GM13977 (cell line): Measurements from ENCODE around the gene SUN1.

Source experiments
- DNase-seq: peaks from one replicate; pipeline ENCODE4 v3.0.0; 2012; ENCODE audit warnings: low spot score
- in situ Hi-C: fragments of 300-500 bp; cut with MboI; formaldehyde crosslinking; loops from one replicate; pipeline ENCODE4 v1.12.0; 2022; ENCODE audit warnings: low sequenced_read_pairs, low pct_unique_long_range_greater_than_20kb, mixed read lengths, inconsistent platforms; ENCODE audit not compliant: unreplicated experiment
- TF ChIP-seq, protein P1 (sequence below): IDR thresholded peaks from 2 replicates; pipeline ENCODE4 v1.5.1; 2012; ENCODE audit warnings: mild to moderate bottlenecking, control low read depth; ENCODE audit not compliant: insufficient read depth; ENCODE audit errors: extremely low read depth, missing control alignments

Gene SUN1

DNA sequence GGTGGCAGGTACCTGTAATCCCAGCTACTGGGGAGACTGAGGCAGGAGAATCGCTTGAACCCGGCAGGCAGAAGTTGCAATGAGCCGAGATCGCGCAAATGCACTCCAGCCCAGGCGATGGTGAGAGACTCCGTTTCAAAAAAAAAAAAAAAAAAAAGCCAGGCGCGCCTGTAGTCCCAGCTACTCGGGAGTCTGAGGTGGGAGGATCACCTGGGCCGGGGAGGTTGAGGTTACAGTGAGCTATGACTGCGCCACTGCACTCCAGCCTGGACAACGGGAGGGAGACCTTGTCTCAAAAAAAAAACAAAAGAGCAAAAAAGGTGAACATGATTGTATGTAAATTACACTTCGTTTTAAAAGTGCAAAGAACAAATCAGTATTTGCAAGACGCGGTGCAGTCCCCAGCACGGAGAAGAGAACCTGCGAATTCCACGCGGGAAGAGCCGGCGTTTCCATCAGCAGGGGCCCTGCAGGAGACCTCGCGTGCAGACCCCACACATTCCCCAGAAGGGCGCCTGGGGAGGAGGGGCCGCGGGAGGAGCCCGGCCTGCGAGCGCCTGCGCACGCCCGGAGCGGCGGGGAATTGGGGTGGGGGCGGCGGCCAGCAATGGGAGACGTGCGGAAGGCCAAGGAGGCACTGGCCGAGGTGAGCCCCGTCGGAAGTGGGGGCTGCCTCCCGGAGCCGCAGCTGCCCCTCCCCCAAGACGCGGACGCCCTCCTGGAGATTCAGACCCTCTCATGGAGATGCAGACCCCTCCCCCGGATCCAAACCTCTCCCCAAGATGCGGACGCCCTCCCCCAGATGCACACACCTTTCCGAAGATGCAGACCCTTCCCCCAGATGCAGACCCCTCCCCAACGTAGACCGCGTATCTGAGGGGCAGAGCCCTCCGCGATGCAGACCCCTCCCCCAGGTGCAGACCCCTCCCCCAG, 16.7 kb upstream of the SUN1 start:
- DNase-seq: peak; percentile 45
- TF ChIP-seq, protein P1, sequence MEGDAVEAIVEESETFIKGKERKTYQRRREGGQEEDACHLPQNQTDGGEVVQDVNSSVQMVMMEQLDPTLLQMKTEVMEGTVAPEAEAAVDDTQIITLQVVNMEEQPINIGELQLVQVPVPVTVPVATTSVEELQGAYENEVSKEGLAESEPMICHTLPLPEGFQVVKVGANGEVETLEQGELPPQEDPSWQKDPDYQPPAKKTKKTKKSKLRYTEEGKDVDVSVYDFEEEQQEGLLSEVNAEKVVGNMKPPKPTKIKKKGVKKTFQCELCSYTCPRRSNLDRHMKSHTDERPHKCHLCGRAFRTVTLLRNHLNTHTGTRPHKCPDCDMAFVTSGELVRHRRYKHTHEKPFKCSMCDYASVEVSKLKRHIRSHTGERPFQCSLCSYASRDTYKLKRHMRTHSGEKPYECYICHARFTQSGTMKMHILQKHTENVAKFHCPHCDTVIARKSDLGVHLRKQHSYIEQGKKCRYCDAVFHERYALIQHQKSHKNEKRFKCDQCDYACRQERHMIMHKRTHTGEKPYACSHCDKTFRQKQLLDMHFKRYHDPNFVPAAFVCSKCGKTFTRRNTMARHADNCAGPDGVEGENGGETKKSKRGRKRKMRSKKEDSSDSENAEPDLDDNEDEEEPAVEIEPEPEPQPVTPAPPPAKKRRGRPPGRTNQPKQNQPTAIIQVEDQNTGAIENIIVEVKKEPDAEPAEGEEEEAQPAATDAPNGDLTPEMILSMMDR: no peak
- in situ Hi-C loops: no loop called here

DNA sequence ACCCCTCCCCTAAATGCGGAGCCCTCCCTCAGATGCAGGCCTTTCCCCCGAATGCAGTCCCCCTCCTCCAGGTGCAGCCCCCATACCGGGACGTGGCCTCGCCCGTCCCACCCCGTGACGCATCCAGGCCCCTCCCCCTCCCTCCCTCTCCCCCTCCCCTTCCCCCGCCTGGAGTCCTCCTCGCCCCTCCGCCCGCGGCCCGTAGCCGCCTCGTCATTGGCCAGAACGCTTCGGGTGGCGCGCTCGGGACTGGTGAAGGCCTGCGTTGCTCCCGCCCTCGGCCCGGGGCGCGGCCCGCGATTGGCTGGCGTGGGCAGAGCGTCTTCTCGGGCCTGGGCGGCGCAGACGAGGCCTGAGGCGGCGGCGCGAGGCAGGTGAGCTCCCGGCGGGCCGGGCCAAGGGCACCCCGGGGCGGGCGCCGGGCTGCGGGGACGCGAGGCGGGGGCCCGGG, 16.0 kb upstream of the SUN1 start:
- in situ Hi-C loops: no loop called here
- peak; percentile 100 for DNase-seq
- TF ChIP-seq, protein P1: no peak

- TF ChIP-seq, protein P1: no peak
- DNase-seq: peak; percentile 52
- in situ Hi-C loops: no loop called here
These were observed 15.3 kb upstream of the SUN1 start for GRCh38 chr7:816751-817671.

GRCh38 chr7:818031-818699, 14.1 kb upstream of the SUN1 start:
- in situ Hi-C loops: no loop called here
- TF ChIP-seq, protein P1: peak; percentile 25
- DNase-seq: peak; percentile 52

- in situ Hi-C loops: no loop called here
These were observed 11.9 kb upstream of the SUN1 start for GRCh38 chr7:820341-820740.

More at GRCh38 chr7:820341-820740, 11.9 kb upstream of the SUN1 start:
- TF ChIP-seq, protein P1: no peak
- DNase-seq: no peak
